Mesenchymal stem cell (in vitro differentiated cells and primary cell): ENCODE measurements around the gene GNL1.

Source experiments
- DNase-seq: peaks from one replicate; pipeline ENCODE4 v3.0.0-alpha.2; 2013
- H2AFZ ChIP-seq: one replicate; pipeline ENCODE4 v1.6.1; 2013; ENCODE audit warnings: low read depth, mild to moderate bottlenecking, control low read depth, inconsistent platforms, low read length, moderate library complexity
- H2AK5ac ChIP-seq: 2 replicates; pipeline ENCODE4 v1.6.1; 2013; ENCODE audit warnings: low read length, moderate library complexity, mild to moderate bottlenecking, inconsistent platforms; ENCODE audit not compliant: severe bottlenecking
- H2BK120ac ChIP-seq: one replicate; pipeline ENCODE4 v1.6.1; 2013; ENCODE audit warnings: low read depth, mild to moderate bottlenecking, inconsistent platforms, low read length, moderate library complexity
- H2BK12ac ChIP-seq, 2 experiments: one replicate each; pipeline ENCODE4 v1.6.1; 2013; ENCODE audit warnings: inconsistent platforms in 2 of 2, low read length in 2 of 2, mild to moderate bottlenecking in 2 of 2, moderate library complexity in 2 of 2, control low read depth in 1 of 2
- H2BK15ac ChIP-seq: one replicate; pipeline ENCODE4 v1.6.1; 2013; ENCODE audit warnings: mild to moderate bottlenecking, low read depth, inconsistent platforms; ENCODE audit not compliant: poor library complexity, severe bottlenecking
- H2BK5ac ChIP-seq: 2 replicates; pipeline ENCODE4 v1.6.1; 2013; ENCODE audit warnings: low read depth, mild to moderate bottlenecking, low read length, control low read depth, inconsistent platforms; ENCODE audit not compliant: poor library complexity, severe bottlenecking
- H3K14ac ChIP-seq, 2 experiments: one replicate each; pipeline ENCODE4 v1.6.1; 2013; ENCODE audit warnings: inconsistent platforms in 2 of 2, low read length in 2 of 2, control low read depth in 1 of 2, mild to moderate bottlenecking in 1 of 2, moderate library complexity in 1 of 2
- H3K18ac ChIP-seq, 2 experiments: one replicate each; pipeline ENCODE4 v1.6.1; 2013; ENCODE audit warnings: inconsistent platforms in 2 of 2, low read length in 2 of 2, control low read depth in 1 of 2, low read depth in 1 of 2, mild to moderate bottlenecking in 1 of 2
- H3K23ac ChIP-seq, 2 experiments: one replicate each; pipeline ENCODE4 v1.6.1; 2013; ENCODE audit warnings: inconsistent platforms in 2 of 2, low read length in 2 of 2, mild to moderate bottlenecking in 2 of 2, moderate library complexity in 2 of 2, control low read depth in 1 of 2
- H3K27ac ChIP-seq: 2 replicates; pipeline ENCODE4 v1.5.1; 2013; ENCODE audit warnings: mild to moderate bottlenecking, moderate library complexity, low read length, control low read depth, inconsistent platforms; ENCODE audit not compliant: poor library complexity, severe bottlenecking
- H3K27me3 ChIP-seq, 2 experiments: 2 replicates each; pipeline versions ENCODE4 v1.6.1 to v1.7.0; 2013; ENCODE audit warnings: low read length in 2 of 2, mild to moderate bottlenecking in 2 of 2, moderate library complexity in 2 of 2, control low read depth in 1 of 2, inconsistent platforms in 1 of 2; ENCODE audit not compliant: control insufficient read depth in 1 of 2, insufficient read depth in 1 of 2
- H3K36me3 ChIP-seq, 2 experiments: 2 replicates each; pipeline versions ENCODE4 v1.6.1 to v1.7.0; 2013; ENCODE audit warnings: low read length in 2 of 2, control low read depth in 1 of 2, inconsistent platforms in 1 of 2, low read depth in 1 of 2, mild to moderate bottlenecking in 1 of 2; ENCODE audit not compliant: insufficient read depth in 2 of 2, control insufficient read depth in 1 of 2
- H3K4ac ChIP-seq, 2 experiments: one replicate each; pipeline ENCODE4 v1.6.1; 2013; ENCODE audit warnings: inconsistent platforms in 2 of 2, low read length in 2 of 2, mild to moderate bottlenecking in 2 of 2, moderate library complexity in 2 of 2, control low read depth in 1 of 2, low read depth in 1 of 2
- H3K4me1 ChIP-seq: 2 replicates; pipeline ENCODE4 v1.6.1; 2013; ENCODE audit warnings: low read depth, low read length, control low read depth; ENCODE audit not compliant: control insufficient read depth, insufficient read depth
- H3K4me2 ChIP-seq: 2 replicates; pipeline ENCODE4 v1.6.1; 2013; ENCODE audit warnings: low read length, mild to moderate bottlenecking, inconsistent platforms; ENCODE audit not compliant: poor library complexity, severe bottlenecking
- H3K4me3 ChIP-seq, 2 experiments: 2 replicates each; pipeline versions ENCODE4 v1.5.1 to v1.7.0; 2013; ENCODE audit warnings: low read length in 2 of 2, mild to moderate bottlenecking in 2 of 2, control low read depth in 1 of 2, low read depth in 1 of 2; ENCODE audit not compliant: insufficient read depth in 1 of 2
- H3K79me1 ChIP-seq: replicated peaks from 2 replicates; pipeline ENCODE4 v1.6.1; 2013; ENCODE audit warnings: mild to moderate bottlenecking, control low read depth, low read length, inconsistent platforms; ENCODE audit not compliant: poor library complexity, severe bottlenecking
- H3K9ac ChIP-seq: 2 replicates; pipeline ENCODE4 v1.7.0; 2013; ENCODE audit warnings: mild to moderate bottlenecking, low read length, moderate library complexity
- H3K9me3 ChIP-seq: 2 replicates; pipeline ENCODE4 v1.7.0; 2013; ENCODE audit warnings: mild to moderate bottlenecking, low read length; ENCODE audit not compliant: control insufficient read depth
- H4K8ac ChIP-seq: one replicate; pipeline ENCODE4 v1.6.1; 2013; ENCODE audit warnings: inconsistent platforms, mild to moderate bottlenecking, low read length, moderate library complexity
- H4K91ac ChIP-seq: one replicate; pipeline ENCODE4 v1.6.1; 2013; ENCODE audit warnings: mild to moderate bottlenecking, low read length, inconsistent platforms
- WGBS: methylation state at CpG from one replicate; pipeline ENCODE4 v1.1.7; 2013; ENCODE audit warnings: mixed read lengths; 5-methylcytosine and 5-hydroxymethylcytosine counted together

The GNL1 gene

DNA sequence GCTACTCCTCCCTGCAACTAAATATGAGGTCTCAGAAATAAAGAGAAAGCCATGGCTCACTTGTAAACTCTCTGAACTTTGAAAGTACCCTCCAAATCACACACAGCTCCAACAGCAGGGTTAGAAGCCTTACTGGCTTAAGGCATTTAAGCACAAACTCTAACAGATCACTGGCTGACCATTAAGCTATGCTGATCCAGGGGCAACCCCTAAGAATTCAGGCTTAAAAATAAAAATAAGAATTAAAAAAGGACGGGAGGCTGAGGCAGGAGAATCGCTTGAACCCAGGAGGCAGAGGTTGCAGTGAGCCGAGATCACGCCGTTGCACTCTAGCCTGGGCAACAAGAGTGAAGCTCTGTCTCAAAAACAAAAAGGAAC, 45.1 kb downstream of the GNL1 start:
- Histone ChIP-seq H2BK15ac (no peak overlapping the region), H3K14ac (no peak overlapping the region), H3K36me3 (no peaks in the 10 kb centered on the region), H3K79me1 (no peaks in the 10 kb centered on the region), H2BK5ac (no peak overlapping the region), H3K18ac (no peak overlapping the region), H2BK12ac (no peak overlapping the region), H2AK5ac (no peak overlapping the region), H3K9ac (no peak overlapping the region), H3K4me1 (no peaks in the 10 kb centered on the region), H3K4ac (no peak overlapping the region), H3K4me3 (no peak overlapping the region), H2BK120ac (no peak overlapping the region), H4K91ac (no peak overlapping the region), H4K8ac (no peak overlapping the region), H3K27me3 (no peaks in the 10 kb centered on the region), H2AFZ (no peak overlapping the region), H3K27ac (no peak overlapping the region), H3K23ac (no peak overlapping the region), H3K9me3 (no peaks in the 10 kb centered on the region), H3K4me2 (no peak overlapping the region)
- 85% methylated on average over 5 of the region's 5 CpGs for WGBS
- no peak for DNase-seq

DNA sequence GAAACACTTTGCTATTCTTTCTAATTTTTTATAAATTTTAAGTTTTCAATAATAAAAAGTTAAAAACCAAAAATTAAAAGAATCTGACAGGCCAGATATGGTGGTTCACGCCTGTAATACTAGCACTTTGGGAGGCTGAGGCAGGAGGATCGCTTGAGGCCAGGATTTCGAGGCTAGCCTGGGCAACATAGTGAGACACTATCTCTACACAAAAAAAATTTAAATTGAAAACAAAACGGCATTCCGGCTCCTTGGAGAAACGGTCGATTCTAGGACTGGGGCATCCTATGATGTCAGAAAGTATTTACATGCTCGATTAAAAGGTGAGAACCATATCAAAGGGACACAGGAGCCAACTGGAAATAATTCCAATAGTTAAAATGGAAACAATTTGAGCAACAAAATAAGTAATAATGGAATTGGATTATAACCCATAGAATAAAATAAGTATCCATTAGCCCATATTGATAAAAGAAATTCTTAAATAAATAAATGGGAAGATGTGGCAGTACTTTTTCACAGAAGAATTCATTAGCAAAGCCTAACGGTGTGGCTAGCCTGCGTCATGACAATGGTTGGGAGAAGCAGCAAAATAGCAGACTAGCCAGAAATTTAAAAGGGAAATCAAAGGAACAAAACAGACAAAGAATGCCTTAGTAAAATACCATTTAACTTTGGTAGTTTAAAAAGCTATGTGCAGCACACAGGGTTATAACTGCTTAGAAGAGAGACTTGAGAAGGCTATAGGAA, 45.7 kb downstream of the GNL1 start:
- DNase-seq, result no peak
- Histone ChIP-seq H3K14ac (no peak overlapping the region), H3K27me3 (no peaks in the 10 kb centered on the region), H3K4ac (no peak overlapping the region), H2BK15ac (no peak overlapping the region), H3K4me2 (no peak overlapping the region), H3K9ac (no peak overlapping the region), H4K91ac (no peak overlapping the region), H3K23ac (no peak overlapping the region), H3K27ac (no peak overlapping the region), H2BK12ac (no peak overlapping the region), H2AFZ (no peak overlapping the region), H3K18ac (no peak overlapping the region), H2BK120ac (no peak overlapping the region), H4K8ac (no peak overlapping the region), H3K79me1 (no peaks in the 10 kb centered on the region), H2BK5ac (no peak overlapping the region), H3K4me3 (no peak overlapping the region), H3K4me1 (no peaks in the 10 kb centered on the region), H2AK5ac (no peak overlapping the region), H3K36me3 (no peaks in the 10 kb centered on the region), H3K9me3 (no peaks in the 10 kb centered on the region)
- WGBS, result 83% methylated on average over 10 of the region's 10 CpGs

DNA sequence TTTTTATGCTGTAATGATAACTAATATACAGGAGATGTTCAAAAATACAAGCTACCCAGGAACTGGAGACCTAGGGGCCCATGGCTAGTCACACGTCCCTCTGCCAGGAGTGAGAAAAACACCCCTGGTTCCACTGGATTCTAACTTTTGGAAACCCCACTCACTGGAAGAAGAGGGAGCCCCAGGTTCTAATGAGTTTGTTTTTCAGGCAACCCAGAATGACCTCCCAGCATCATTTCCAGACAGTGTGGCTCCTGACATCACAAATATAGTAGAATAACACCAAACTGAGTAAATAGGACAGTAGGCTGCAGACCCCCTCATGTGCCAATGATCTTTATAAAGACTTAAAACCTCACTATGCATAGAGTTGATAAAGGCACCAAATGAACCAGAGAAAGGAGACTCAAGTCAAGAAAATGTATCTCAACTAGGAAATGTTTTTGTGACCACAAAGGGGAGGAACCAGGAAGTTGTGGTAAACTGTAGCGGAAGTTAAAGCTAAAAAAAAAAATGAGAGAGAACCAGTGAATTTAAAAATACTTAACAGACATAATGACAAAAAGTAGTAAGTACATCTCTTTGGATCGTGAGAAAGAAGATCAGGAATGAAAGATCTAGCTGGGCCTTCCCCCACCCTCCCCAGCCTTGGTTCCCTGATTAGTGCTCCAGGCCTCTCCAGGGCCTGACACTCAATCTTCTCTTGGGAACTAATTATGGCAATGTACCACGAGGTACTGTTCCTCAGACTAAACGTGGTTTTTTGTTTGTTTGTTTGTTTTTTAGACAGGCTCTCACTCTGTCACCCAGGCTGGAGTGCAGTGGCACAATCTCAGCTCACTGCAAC, 47.2 kb downstream of the GNL1 start:
- peak overlapping the region; percentile 91 for H4K8ac ChIP-seq
- no peaks in the 10 kb centered on the region for H3K9me3 ChIP-seq
- peak overlapping the region; percentile 15 for H2BK120ac ChIP-seq
- H3K79me1 ChIP-seq, result no peaks in the 10 kb centered on the region
- no peak overlapping the region for H3K4me3 ChIP-seq
- H3K4me2 ChIP-seq, result no peak overlapping the region
- H3K27ac ChIP-seq, result no peak overlapping the region
- H2BK12ac ChIP-seq, result no peak overlapping the region
- H4K91ac ChIP-seq, result no peak overlapping the region
- H3K4me1 ChIP-seq, result no peaks in the 10 kb centered on the region
- no peak overlapping the region for H2BK15ac ChIP-seq
- no peaks in the 10 kb centered on the region for H3K36me3 ChIP-seq
- H2AFZ ChIP-seq, result no peak overlapping the region
- no peak overlapping the region for H3K18ac ChIP-seq
- no peak overlapping the region for H2BK5ac ChIP-seq
- no peaks in the 10 kb centered on the region for H3K27me3 ChIP-seq
- peak overlapping the region; percentile 40 to 85 for H3K4ac ChIP-seq
- no peak overlapping the region for H3K9ac ChIP-seq
- DNase-seq, result peak; percentile 49
- 50% methylated on average over 2 of the region's 5 CpGs for WGBS
- no peak overlapping the region for H2AK5ac ChIP-seq
- H3K14ac ChIP-seq, result no peak overlapping the region
- H3K23ac ChIP-seq, result no peak overlapping the region
